ENCODE measurements around the gene DPY19L3.
"Not testable (repeated sequence)": the region's sequence is repeated elsewhere in the genome, so short reads cannot be mapped to it uniquely, and the experiment has no call there.

Gene DPY19L3

GRCh38 chr19:32396046-32396652, 9.4 kb upstream of the DPY19L3 start:
- no peak for DNase-seq (ENCODE audit: low spot score)

GRCh38 chr19:32397671-32398101, 7.9 kb upstream of the DPY19L3 start:
- no peak for DNase-seq (ENCODE audit: low spot score)

GRCh38 chr19:32401992-32402391, 3.6 kb upstream of the DPY19L3 start:
- DNase-seq (ENCODE audit: low spot score): no peak

GRCh38 chr19:32403291-32403995, 2.1 kb upstream of the DPY19L3 start:
- DNase-seq (ENCODE audit: low spot score): no peak

- no peak for DNase-seq (ENCODE audit: low spot score)
Observed at GRCh38 chr19:32404213-32404932, 1.2 kb upstream of the DPY19L3 start.

- peak; percentile 1 for DNase-seq (ENCODE audit: low spot score)
Observed at GRCh38 chr19:32404933-32405430, 588 bp upstream of the DPY19L3 start.

GRCh38 chr19:32406161-32407003, 812 bp downstream of the DPY19L3 start:
- no peak for DNase-seq (ENCODE audit: low spot score)

- no peak for DNase-seq (ENCODE audit: low spot score)
Observed at GRCh38 chr19:32407004-32407992, 1.7 kb downstream of the DPY19L3 start.

GRCh38 chr19:32415246-32415645, 9.7 kb downstream of the DPY19L3 start:
- DNase-seq (ENCODE audit: low spot score): no peak

GRCh38 chr19:32415669-32416068, 10.1 kb downstream of the DPY19L3 start:
- DNase-seq (ENCODE audit: low spot score): no peak

GRCh38 chr19:32416749-32417456, 11.3 kb downstream of the DPY19L3 start:
- no peak for DNase-seq (ENCODE audit: low spot score)

GRCh38 chr19:32418155-32418554, 12.6 kb downstream of the DPY19L3 start:
- DNase-seq (ENCODE audit: low spot score): no peak

- no peak for DNase-seq (ENCODE audit: low spot score)
Observed at GRCh38 chr19:32421589-32422361, 16.2 kb downstream of the DPY19L3 start.

GRCh38 chr19:32422435-32422834, 16.9 kb downstream of the DPY19L3 start:
- no peak for DNase-seq (ENCODE audit: low spot score)

- DNase-seq (ENCODE audit: low spot score): not testable (repeated sequence)
Observed at GRCh38 chr19:32423944-32424343, 18.4 kb downstream of the DPY19L3 start.

- no peak for DNase-seq (ENCODE audit: low spot score)
Observed at GRCh38 chr19:32427536-32427935, 22.0 kb downstream of the DPY19L3 start.

GRCh38 chr19:32436692-32437091, 31.1 kb downstream of the DPY19L3 start:
- DNase-seq (ENCODE audit: low spot score): no peak

- no peak for DNase-seq (ENCODE audit: low spot score)
Observed at GRCh38 chr19:32437096-32437495, 31.5 kb downstream of the DPY19L3 start.

- DNase-seq (ENCODE audit: low spot score): no peak
Observed at GRCh38 chr19:32438751-32439150, 33.2 kb downstream of the DPY19L3 start.

All from CD4-positive, alpha-beta T cell treated with Interleukin-15 for 4 hours (primary cell).